Coronary artery (tissue), 2 donors: ENCODE data around the gene ELMOD1.

Experiments used
- DNase-seq: peaks from one replicate; pipeline ENCODE4 v3.0.0-alpha.2; 2017; ENCODE audit warnings: low spot score
- H3K27ac ChIP-seq, 2 donors: fragments of 200-600 bp; sonication (generic); one replicate each; pipeline ENCODE4 v1.5.1; 2016 to 2019
- H3K4me3 ChIP-seq: fragments of 200-600 bp; sonication (generic); 2 replicates; pipeline ENCODE4 v1.5.1; 2016; ENCODE audit warnings: mild to moderate bottlenecking, moderate library complexity
- TF ChIP-seq, protein P1 (sequence below): fragments of 200-600 bp; sonication (generic); IDR thresholded peaks from one replicate; pipeline ENCODE4 v1.5.1; 2019; ENCODE audit warnings: antibody characterized with exemption

ELMOD1 gene

DNA sequence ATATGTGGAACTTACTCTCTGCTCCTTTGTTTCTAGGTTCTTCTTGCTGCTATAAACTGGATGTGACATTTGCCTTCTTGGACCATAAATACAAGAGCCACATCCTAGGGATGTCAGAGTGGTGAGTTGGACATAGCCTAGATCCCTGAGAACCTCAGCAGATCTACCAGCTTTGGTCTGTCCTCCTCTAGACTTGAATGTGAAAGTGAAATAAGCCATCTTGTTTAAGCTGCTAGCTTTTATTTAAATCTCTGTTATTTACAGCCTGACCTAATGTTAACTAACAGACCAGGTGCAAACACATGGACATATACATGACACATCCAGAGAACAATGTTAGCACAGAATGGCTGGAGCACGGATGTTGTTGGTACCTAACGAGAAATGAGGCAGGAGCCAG is 85.0 kb downstream of the ELMOD1 start:
- DNase-seq: no peak
- Histone ChIP-seq H3K27ac (no peak overlapping the region), H3K4me3 (no peak overlapping the region)
- TF ChIP-seq, protein P1, sequence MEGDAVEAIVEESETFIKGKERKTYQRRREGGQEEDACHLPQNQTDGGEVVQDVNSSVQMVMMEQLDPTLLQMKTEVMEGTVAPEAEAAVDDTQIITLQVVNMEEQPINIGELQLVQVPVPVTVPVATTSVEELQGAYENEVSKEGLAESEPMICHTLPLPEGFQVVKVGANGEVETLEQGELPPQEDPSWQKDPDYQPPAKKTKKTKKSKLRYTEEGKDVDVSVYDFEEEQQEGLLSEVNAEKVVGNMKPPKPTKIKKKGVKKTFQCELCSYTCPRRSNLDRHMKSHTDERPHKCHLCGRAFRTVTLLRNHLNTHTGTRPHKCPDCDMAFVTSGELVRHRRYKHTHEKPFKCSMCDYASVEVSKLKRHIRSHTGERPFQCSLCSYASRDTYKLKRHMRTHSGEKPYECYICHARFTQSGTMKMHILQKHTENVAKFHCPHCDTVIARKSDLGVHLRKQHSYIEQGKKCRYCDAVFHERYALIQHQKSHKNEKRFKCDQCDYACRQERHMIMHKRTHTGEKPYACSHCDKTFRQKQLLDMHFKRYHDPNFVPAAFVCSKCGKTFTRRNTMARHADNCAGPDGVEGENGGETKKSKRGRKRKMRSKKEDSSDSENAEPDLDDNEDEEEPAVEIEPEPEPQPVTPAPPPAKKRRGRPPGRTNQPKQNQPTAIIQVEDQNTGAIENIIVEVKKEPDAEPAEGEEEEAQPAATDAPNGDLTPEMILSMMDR: no peak

GRCh38 chr11:107676336-107677057 is 85.5 kb downstream of the ELMOD1 start:
- no peak overlapping the region for H3K27ac ChIP-seq
- TF ChIP-seq, protein P1: no peak
- DNase-seq: no peak
- H3K4me3 ChIP-seq: no peak overlapping the region

DNA sequence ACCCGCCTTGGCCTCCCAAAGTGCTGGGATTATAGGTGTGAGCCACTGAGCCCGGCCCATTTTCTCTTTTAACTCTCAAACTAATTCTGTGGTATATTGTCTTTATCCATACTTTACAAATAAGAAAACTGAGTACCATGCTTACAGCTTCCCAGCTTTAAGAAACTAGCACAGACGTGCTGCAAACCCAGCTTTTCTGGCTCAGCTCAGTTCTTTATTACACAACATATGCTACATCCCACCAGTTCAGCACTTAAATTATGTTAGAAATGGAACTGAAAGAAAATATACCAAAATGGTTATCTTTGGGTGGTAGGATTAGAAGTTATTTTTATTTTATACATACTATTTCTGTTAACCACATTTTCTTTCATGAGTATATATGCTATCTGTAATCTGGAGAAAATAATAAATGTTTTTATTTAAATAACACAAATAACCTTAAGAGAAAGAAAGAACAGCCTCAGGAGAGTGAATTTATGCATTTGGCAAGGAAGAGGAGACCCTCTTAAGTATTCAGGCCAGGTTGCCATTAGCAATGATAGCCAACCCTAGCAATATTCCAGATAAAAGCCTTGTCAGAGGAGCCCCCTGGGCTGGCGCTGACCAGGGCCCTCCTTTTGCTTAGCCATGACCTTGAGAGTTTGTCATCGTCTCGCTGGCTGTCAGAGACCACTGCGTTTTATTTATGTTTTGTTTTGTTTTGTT is 87.1 kb downstream of the ELMOD1 start:
- TF ChIP-seq, protein P1: no peak
- DNase-seq: no peak
- Histone ChIP-seq H3K27ac (no peak overlapping the region), H3K4me3 (no peak overlapping the region)

DNA sequence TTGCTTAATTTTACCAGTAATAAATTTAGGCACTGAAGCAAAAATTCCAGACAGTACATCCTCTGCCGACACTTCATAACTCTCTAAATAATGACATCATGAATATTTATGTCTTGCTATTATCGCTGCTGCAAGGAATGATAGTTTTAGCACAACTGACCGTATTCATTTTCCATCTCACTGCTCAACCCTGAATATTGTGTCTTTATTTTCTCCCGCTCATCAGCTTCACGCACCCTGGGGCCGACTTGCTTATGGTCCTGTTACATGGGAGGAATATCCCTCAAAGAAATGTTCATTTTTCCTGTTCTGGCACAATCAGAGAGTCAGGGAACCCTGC is 87.7 kb downstream of the ELMOD1 start:
- TF ChIP-seq, protein P1: no peak
- H3K27ac ChIP-seq: no peak overlapping the region
- no peak overlapping the region for H3K4me3 ChIP-seq
- DNase-seq: no peak

GRCh38 chr11:107679255-107680024 is 88.5 kb downstream of the ELMOD1 start:
- no peak for DNase-seq
- H3K4me3 ChIP-seq: no peak overlapping the region
- TF ChIP-seq, protein P1: no peak
- no peak overlapping the region for H3K27ac ChIP-seq

GRCh38 chr11:107682171-107682570 is 91.2 kb downstream of the ELMOD1 start:
- Histone ChIP-seq H3K4me3 (no peak overlapping the region), H3K27ac (no peak overlapping the region)
- TF ChIP-seq, protein P1: no peak
- no peak for DNase-seq
